ENCODE data around the gene ECE1.

DNA sequence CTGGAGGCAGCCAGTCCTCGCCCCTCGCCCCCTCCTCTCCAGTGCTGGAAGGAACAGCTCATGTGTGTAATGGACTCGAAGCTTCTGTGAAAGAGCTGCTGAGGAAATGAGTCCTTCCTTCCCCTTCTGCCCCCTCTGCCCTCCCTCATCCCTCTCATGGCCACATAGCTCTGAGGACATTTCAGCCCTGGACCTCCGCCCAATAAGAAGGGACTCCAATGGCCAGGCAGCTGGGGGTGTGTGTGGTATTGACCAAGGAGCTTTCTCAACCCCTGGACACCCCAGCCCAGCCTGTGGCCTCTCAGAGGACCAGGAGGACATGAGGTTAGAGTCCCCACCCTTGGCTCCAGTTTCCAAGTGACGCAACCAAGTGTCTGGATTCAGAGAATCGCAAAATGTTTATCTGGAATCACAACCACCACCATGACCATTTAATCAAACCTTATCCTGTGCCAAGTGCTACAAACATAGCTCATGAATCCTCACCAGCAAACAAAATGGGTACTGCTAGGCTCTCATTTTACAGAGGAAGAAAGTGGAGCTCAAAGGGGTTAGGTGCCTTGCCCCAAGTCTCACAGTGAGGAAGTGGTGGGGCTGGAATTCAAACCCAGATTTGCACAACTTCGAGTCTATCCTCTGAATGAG lies 47.8 kb upstream of the ECE1 start:
- TF ChIP-seq, protein P1, sequence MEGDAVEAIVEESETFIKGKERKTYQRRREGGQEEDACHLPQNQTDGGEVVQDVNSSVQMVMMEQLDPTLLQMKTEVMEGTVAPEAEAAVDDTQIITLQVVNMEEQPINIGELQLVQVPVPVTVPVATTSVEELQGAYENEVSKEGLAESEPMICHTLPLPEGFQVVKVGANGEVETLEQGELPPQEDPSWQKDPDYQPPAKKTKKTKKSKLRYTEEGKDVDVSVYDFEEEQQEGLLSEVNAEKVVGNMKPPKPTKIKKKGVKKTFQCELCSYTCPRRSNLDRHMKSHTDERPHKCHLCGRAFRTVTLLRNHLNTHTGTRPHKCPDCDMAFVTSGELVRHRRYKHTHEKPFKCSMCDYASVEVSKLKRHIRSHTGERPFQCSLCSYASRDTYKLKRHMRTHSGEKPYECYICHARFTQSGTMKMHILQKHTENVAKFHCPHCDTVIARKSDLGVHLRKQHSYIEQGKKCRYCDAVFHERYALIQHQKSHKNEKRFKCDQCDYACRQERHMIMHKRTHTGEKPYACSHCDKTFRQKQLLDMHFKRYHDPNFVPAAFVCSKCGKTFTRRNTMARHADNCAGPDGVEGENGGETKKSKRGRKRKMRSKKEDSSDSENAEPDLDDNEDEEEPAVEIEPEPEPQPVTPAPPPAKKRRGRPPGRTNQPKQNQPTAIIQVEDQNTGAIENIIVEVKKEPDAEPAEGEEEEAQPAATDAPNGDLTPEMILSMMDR (conservative IDR thresholded peaks at IDR 0.05 in 1 of 2, IDR thresholded peaks at IDR 0.05 in 1 of 2; ENCODE audit: low read depth in 1 of 2, low read length in 2 of 2): no peak
- no peak for TF ChIP-seq EZH2 (IDR thresholded peaks at IDR 0.05; ENCODE audit: low read length, missing control alignments)
